GM23338 (cell line): ENCODE measurements around the gene TPM3. TPM values are rescaled to one million over a fixed set of nuclear protein-coding genes. Genes with fewer than 3 reads are reported as not detected.

ENCODE experiments used
- ATAC-seq: fragments of 200-7000 bp; cut with Tn5 transposase; 3 replicates; pipeline ENCODE4 v1.9.1; 2020
- DNase-seq: peaks from one replicate; pipeline ENCODE4 v3.0.0-alpha.2; 2015; ENCODE audit warnings: low spot score
- H2AFZ ChIP-seq: fragments of 200-600 bp; sonication (generic); 2 replicates; pipeline ENCODE4 v1.8.0; 2016; ENCODE audit warnings: antibody characterized with exemption, mild to moderate bottlenecking, moderate library complexity
- H3F3A ChIP-seq: fragments of 200-600 bp; sonication (generic); replicated peaks from 2 replicates; pipeline ENCODE4 v1.8.0; 2017; ENCODE audit warnings: antibody characterized with exemption, mixed run types, low read depth
- H3K27ac ChIP-seq: fragments of 200-600 bp; sonication (generic); 2 replicates; pipeline ENCODE4 v1.6.1; 2016; ENCODE audit warnings: low read depth
- H3K27me3 ChIP-seq: fragments of 200-600 bp; sonication (generic); 2 replicates; pipeline ENCODE4 v1.8.0; 2016; ENCODE audit warnings: mild to moderate bottlenecking, mixed run types, moderate library complexity; ENCODE audit not compliant: insufficient read depth
- H3K36me3 ChIP-seq: fragments of 200-600 bp; sonication (generic); 2 replicates; pipeline ENCODE4 v1.8.0; 2016; ENCODE audit warnings: mild to moderate bottlenecking; ENCODE audit not compliant: insufficient read depth
- H3K4me1 ChIP-seq: fragments of 200-600 bp; sonication (generic); 2 replicates; pipeline ENCODE4 v1.8.0; 2016; ENCODE audit warnings: mild to moderate bottlenecking, moderate library complexity; ENCODE audit not compliant: insufficient read depth
- H3K4me2 ChIP-seq: fragments of 200-600 bp; sonication (generic); 2 replicates; pipeline ENCODE4 v1.7.1; 2017; ENCODE audit warnings: mixed run types
- H3K4me3 ChIP-seq: fragments of 200-600 bp; sonication (generic); 2 replicates; pipeline ENCODE4 v1.6.1; 2016; ENCODE audit warnings: mixed run types
- H3K79me2 ChIP-seq: fragments of 200-600 bp; sonication (generic); replicated peaks from 2 replicates; pipeline ENCODE4 v1.8.0; 2017; ENCODE audit warnings: mild to moderate bottlenecking; ENCODE audit not compliant: insufficient read depth
- H3K9me2 ChIP-seq: fragments of 200-600 bp; sonication (generic); 2 replicates; pipeline ENCODE4 v1.8.0; 2017; ENCODE audit not compliant: insufficient read depth
- H4K20me1 ChIP-seq: fragments of 200-600 bp; sonication (generic); replicated peaks from 2 replicates; pipeline ENCODE4 v1.8.0; 2017; ENCODE audit warnings: mild to moderate bottlenecking; ENCODE audit not compliant: insufficient read depth
- H3K27ac Mint-ChIP-seq: 2 replicates; pipeline ENCODE4 v1.8.0; 2020; ENCODE audit warnings: inconsistent platforms, mild to moderate bottlenecking, moderate library complexity, mixed read lengths
- H3K27me3 Mint-ChIP-seq: 3 replicates; pipeline ENCODE4 v1.8.0; 2022; ENCODE audit warnings: low read depth, mild to moderate bottlenecking, moderate library complexity, mixed read lengths, inconsistent platforms; ENCODE audit not compliant: insufficient read depth, poor library complexity
- H3K36me3 Mint-ChIP-seq: 3 replicates; pipeline ENCODE4 v1.8.0; 2021; ENCODE audit warnings: low read depth, mild to moderate bottlenecking, inconsistent platforms, moderate library complexity, mixed read lengths
- H3K4me1 Mint-ChIP-seq: 3 replicates; pipeline ENCODE4 v1.8.0; 2020; ENCODE audit warnings: mild to moderate bottlenecking, inconsistent platforms, mixed read lengths
- H3K4me3 Mint-ChIP-seq: 3 replicates; pipeline ENCODE4 v1.8.0; 2021; ENCODE audit warnings: moderate library complexity, mild to moderate bottlenecking, inconsistent platforms, mixed read lengths
- H3K9me3 Mint-ChIP-seq: 3 replicates; pipeline ENCODE4 v1.8.0; 2020; ENCODE audit warnings: moderate library complexity, mild to moderate bottlenecking, inconsistent platforms, mixed read lengths
- CREB1 ChIP-seq: fragments of 250-450 bp; sonication (Bioruptor Pico); IDR thresholded peaks from 2 replicates; pipeline ENCODE4 v1.5.0; 2020; ENCODE audit warnings: low read depth, mild to moderate bottlenecking, moderate library complexity
- EZH2 ChIP-seq: fragments of 200-600 bp; sonication (generic); IDR thresholded peaks from one replicate; pipeline ENCODE4 v1.8.0; 2017; ENCODE audit warnings: antibody characterized with exemption, mild to moderate bottlenecking, low read depth; ENCODE audit not compliant: unreplicated experiment
- EZH2phosphoT487 ChIP-seq: fragments of 200-600 bp; sonication (generic); IDR thresholded peaks from one replicate; pipeline ENCODE4 v1.8.1; 2018; ENCODE audit warnings: antibody characterized with exemption; ENCODE audit not compliant: unreplicated experiment
- JUNB ChIP-seq: IDR thresholded peaks from one replicate; pipeline ENCODE4 v1.6.1; 2016; ENCODE audit warnings: antibody characterized with exemption; ENCODE audit not compliant: unreplicated experiment
- POLR2AphosphoS5 ChIP-seq: IDR thresholded peaks from 2 replicates; pipeline ENCODE4 v1.6.1; 2016; ENCODE audit warnings: antibody characterized with exemption, low read depth
- STAT1 ChIP-seq: IDR thresholded peaks from one replicate; pipeline ENCODE4 v1.6.1; 2016; ENCODE audit warnings: antibody characterized with exemption; ENCODE audit not compliant: unreplicated experiment
- ZNF331 ChIP-seq: fragments of 250-450 bp; sonication (Bioruptor Pico); IDR thresholded peaks from 2 replicates; pipeline ENCODE4 v1.5.0; 2020; ENCODE audit warnings: low read depth, mild to moderate bottlenecking, moderate library complexity
- polyA plus RNA-seq: library from polyadenylated mRNA; unstranded; fragments of >200 nt; fragmentation: Nextera tagmentation; extraction: Ambion mirVana; gene quantifications from 2 replicates; pipeline ENCODE4 v1.2.1, GENCODE V29; 2016
- total RNA-seq: library from RNA; depleted of rRNA; stranded (reverse); fragments of >200 nt; shearing (Covaris generic); gene quantifications from 2 replicates; pipeline ENCODE4 v1.2.3, GENCODE V29; 2014
- TF ChIP-seq, protein P1 (sequence below): fragments of 250-450 bp; sonication (Bioruptor Pico); IDR thresholded peaks from 2 replicates; pipeline ENCODE4 v1.5.0; 2020; ENCODE audit warnings: mild to moderate bottlenecking, moderate library complexity
- TF ChIP-seq, protein P2 (sequence below): IDR thresholded peaks from one replicate; pipeline ENCODE4 v1.6.1; 2018; ENCODE audit warnings: antibody characterized with exemption; ENCODE audit not compliant: unreplicated experiment
- TF ChIP-seq, protein P3 (sequence below), 2 experiments: fragments of 200-600 bp in 1 of 2; sonication (generic) in 1 of 2; conservative IDR thresholded peaks; 2 replicates each; pipeline versions ENCODE4 v1.5.1 to v1.6.1; 2016 to 2017; ENCODE audit warnings: antibody characterized with exemption in 2 of 2, low read depth in 2 of 2, mild to moderate bottlenecking in 2 of 2, moderate library complexity in 1 of 2

The TPM3 gene
- total and polyA plus RNA-seq, 2 experiments from 2014 or later: 544 to 747 TPM

DNA sequence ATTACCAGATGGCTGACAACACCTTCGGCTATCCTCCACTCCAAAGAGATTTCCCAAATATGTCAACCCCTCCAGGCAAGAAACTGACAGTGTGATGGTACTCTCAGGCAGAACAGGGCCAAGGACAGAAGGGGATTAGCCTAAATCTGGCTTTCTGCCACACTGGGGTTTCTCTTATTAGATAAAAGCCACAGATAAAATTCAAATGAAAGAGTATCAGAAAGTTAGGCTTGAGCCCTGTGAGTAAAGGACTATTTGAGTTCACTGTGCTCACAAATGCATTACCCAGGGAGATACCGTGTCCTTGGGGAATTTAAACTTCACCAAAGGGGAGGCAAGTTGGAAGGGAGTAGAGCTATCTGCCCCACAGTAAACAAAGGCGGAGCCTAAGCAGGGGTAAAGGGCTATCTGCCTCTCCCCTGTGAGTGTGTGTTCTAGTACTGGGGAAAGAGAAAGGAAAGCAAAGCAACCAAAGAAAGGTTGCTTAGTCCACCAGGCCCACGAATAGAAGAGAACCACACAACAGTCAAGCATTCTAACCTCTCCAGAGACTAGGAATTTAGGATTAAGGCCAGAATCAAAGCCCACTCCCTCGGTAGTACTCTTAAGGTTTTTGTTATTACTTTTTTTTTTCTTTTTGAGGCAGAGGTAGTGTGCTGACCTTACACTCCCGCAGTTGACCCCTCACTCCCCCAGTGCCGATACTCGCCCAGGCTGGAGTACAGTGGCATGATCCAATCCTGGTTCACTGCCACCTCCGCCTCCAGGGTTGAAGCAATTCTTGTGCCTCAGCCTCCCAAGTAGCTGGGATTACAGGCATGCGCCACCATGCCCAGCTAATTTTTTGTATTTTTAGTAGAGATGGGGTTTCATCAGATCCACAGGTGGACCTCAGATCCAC, 12.7 kb downstream of the TPM3 start:
- peaks cover 10% of the 10 kb centered on the region for H3K27me3 Mint-ChIP-seq
- TF ChIP-seq ZNF331 (CRISPR knock-in tag): no peak
- no peak for TF ChIP-seq CREB1 (CRISPR knock-in tag)
- no peak for TF ChIP-seq JUNB
- no peak for TF ChIP-seq EZH2phosphoT487
- TF ChIP-seq, protein P1, sequence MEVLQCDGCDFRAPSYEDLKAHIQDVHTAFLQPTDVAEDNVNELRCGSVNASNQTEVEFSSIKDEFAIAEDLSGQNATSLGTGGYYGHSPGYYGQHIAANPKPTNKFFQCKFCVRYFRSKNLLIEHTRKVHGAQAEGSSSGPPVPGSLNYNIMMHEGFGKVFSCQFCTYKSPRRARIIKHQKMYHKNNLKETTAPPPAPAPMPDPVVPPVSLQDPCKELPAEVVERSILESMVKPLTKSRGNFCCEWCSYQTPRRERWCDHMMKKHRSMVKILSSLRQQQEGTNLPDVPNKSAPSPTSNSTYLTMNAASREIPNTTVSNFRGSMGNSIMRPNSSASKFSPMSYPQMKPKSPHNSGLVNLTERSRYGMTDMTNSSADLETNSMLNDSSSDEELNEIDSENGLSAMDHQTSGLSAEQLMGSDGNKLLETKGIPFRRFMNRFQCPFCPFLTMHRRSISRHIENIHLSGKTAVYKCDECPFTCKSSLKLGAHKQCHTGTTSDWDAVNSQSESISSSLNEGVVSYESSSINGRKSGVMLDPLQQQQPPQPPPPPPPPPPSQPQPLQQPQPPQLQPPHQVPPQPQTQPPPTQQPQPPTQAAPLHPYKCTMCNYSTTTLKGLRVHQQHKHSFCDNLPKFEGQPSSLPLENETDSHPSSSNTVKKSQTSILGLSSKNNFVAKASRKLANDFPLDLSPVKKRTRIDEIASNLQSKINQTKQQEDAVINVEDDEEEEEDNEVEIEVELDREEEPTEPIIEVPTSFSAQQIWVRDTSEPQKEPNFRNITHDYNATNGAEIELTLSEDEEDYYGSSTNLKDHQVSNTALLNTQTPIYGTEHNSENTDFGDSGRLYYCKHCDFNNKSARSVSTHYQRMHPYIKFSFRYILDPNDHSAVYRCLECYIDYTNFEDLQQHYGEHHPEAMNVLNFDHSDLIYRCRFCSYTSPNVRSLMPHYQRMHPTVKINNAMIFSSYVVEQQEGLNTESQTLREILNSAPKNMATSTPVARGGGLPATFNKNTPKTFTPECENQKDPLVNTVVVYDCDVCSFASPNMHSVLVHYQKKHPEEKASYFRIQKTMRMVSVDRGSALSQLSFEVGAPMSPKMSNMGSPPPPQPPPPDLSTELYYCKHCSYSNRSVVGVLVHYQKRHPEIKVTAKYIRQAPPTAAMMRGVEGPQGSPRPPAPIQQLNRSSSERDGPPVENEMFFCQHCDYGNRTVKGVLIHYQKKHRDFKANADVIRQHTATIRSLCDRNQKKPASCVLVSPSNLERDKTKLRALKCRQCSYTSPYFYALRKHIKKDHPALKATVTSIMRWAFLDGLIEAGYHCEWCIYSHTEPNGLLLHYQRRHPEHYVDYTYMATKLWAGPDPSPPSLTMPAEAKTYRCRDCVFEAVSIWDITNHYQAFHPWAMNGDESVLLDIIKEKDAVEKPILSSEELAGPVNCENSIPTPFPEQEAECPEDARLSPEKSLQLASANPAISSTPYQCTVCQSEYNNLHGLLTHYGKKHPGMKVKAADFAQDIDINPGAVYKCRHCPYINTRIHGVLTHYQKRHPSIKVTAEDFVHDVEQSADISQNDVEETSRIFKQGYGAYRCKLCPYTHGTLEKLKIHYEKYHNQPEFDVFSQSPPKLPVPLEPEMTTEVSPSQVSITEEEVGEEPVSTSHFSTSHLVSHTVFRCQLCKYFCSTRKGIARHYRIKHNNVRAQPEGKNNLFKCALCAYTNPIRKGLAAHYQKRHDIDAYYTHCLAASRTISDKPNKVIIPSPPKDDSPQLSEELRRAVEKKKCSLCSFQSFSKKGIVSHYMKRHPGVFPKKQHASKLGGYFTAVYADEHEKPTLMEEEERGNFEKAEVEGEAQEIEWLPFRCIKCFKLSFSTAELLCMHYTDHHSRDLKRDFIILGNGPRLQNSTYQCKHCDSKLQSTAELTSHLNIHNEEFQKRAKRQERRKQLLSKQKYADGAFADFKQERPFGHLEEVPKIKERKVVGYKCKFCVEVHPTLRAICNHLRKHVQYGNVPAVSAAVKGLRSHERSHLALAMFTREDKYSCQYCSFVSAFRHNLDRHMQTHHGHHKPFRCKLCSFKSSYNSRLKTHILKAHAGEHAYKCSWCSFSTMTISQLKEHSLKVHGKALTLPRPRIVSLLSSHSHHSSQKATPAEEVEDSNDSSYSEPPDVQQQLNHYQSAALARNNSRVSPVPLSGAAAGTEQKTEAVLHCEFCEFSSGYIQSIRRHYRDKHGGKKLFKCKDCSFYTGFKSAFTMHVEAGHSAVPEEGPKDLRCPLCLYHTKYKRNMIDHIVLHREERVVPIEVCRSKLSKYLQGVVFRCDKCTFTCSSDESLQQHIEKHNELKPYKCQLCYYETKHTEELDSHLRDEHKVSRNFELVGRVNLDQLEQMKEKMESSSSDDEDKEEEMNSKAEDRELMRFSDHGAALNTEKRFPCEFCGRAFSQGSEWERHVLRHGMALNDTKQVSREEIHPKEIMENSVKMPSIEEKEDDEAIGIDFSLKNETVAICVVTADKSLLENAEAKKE (CRISPR knock-in tag): no peak
- TF ChIP-seq, protein P2, sequence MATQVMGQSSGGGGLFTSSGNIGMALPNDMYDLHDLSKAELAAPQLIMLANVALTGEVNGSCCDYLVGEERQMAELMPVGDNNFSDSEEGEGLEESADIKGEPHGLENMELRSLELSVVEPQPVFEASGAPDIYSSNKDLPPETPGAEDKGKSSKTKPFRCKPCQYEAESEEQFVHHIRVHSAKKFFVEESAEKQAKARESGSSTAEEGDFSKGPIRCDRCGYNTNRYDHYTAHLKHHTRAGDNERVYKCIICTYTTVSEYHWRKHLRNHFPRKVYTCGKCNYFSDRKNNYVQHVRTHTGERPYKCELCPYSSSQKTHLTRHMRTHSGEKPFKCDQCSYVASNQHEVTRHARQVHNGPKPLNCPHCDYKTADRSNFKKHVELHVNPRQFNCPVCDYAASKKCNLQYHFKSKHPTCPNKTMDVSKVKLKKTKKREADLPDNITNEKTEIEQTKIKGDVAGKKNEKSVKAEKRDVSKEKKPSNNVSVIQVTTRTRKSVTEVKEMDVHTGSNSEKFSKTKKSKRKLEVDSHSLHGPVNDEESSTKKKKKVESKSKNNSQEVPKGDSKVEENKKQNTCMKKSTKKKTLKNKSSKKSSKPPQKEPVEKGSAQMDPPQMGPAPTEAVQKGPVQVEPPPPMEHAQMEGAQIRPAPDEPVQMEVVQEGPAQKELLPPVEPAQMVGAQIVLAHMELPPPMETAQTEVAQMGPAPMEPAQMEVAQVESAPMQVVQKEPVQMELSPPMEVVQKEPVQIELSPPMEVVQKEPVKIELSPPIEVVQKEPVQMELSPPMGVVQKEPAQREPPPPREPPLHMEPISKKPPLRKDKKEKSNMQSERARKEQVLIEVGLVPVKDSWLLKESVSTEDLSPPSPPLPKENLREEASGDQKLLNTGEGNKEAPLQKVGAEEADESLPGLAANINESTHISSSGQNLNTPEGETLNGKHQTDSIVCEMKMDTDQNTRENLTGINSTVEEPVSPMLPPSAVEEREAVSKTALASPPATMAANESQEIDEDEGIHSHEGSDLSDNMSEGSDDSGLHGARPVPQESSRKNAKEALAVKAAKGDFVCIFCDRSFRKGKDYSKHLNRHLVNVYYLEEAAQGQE: no peak
- TF ChIP-seq EZH2: no peak
- no peak for TF ChIP-seq POLR2AphosphoS5
- TF ChIP-seq, protein P3, sequence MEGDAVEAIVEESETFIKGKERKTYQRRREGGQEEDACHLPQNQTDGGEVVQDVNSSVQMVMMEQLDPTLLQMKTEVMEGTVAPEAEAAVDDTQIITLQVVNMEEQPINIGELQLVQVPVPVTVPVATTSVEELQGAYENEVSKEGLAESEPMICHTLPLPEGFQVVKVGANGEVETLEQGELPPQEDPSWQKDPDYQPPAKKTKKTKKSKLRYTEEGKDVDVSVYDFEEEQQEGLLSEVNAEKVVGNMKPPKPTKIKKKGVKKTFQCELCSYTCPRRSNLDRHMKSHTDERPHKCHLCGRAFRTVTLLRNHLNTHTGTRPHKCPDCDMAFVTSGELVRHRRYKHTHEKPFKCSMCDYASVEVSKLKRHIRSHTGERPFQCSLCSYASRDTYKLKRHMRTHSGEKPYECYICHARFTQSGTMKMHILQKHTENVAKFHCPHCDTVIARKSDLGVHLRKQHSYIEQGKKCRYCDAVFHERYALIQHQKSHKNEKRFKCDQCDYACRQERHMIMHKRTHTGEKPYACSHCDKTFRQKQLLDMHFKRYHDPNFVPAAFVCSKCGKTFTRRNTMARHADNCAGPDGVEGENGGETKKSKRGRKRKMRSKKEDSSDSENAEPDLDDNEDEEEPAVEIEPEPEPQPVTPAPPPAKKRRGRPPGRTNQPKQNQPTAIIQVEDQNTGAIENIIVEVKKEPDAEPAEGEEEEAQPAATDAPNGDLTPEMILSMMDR (conservative IDR thresholded peaks at IDR 0.05; ENCODE audit: low read depth in 2 of 2): no peak
- TF ChIP-seq STAT1: no peak
- H3F3A ChIP-seq: peaks cover 5% of the 10 kb centered on the region
- peak overlapping the region; percentile 77 for H3K27ac Mint-ChIP-seq
- H3K4me1 ChIP-seq: peaks cover 44% of the 10 kb centered on the region
- H3K27me3 ChIP-seq: no peaks in the 10 kb centered on the region
- H3K27ac ChIP-seq: peak overlapping the region; percentile 86
- peaks cover 15% of the 10 kb centered on the region; the same call in 1 of the 2 replicates for H3K36me3 ChIP-seq
- H3K4me2 ChIP-seq: peak overlapping the region; percentile 85
- H3K9me3 Mint-ChIP-seq: peaks cover 4% of the 10 kb centered on the region; the same call in 1 of the 3 replicates
- H2AFZ ChIP-seq: no peak overlapping the region
- H3K79me2 ChIP-seq: peaks cover 87% of the 10 kb centered on the region
- H3K36me3 Mint-ChIP-seq: peaks cover 67% of the 10 kb centered on the region
- peaks cover 74% of the 10 kb centered on the region for H4K20me1 ChIP-seq
- peak overlapping the region; percentile 63 for H3K4me3 Mint-ChIP-seq
- peaks cover 47% of the 10 kb centered on the region for H3K4me1 Mint-ChIP-seq
- peak overlapping the region; percentile 88 for H3K4me3 ChIP-seq
- DNase-seq (no peak), ATAC-seq (no peak)
- H3K9me2 ChIP-seq: no peaks in the 10 kb centered on the region
